Testis (tissue), 2 donors: ENCODE data around the gene ZCCHC2.

Experiments
- POLR2A ChIP-seq: fragments of 450-650 bp; IDR thresholded peaks from one replicate; pipeline ENCODE4 v1.6.1; 2017; ENCODE audit warnings: antibody characterized with exemption, mild to moderate bottlenecking, moderate library complexity
- TF ChIP-seq, protein P1 (sequence below), 3 experiments: fragments of 450-650 bp in 2 of 3; fragments of 200-600 bp in 1 of 3; sonication (generic) in 1 of 3; IDR thresholded peaks; one replicate each; pipeline ENCODE4 v1.5.1; 2016 to 2019; ENCODE audit warnings: antibody characterized with exemption in 3 of 3, mild to moderate bottlenecking in 2 of 3, moderate library complexity in 1 of 3

DNA sequence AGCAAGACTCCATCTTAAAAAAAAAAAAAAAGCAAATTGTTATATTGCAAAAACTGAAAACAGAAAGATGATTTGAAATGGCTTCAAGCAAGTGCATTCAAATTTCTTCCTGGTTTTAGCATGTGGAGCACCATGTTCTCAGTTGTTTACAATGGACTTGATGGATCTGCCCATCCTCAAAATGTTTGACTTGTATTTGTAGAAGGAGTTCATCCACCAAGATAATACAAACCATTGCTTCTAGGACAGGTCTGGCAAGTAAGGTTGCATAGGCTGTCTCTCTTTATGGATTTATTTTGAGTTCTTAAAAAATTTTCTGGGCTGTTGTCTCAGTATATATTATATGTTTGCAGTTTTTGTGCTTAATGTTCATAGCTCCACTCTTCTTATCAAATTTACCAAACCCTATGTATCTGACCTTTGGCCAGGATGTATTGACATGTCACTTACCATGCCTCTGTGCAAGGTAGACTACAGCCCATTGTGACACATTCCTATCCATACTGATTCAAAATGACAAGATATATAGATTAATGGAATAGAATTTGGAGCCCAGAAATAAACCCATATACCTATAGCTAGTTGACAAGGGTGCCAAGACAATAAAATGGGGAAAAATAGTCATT, 21.7 kb upstream of the ZCCHC2 start:
- TF ChIP-seq, protein P1, sequence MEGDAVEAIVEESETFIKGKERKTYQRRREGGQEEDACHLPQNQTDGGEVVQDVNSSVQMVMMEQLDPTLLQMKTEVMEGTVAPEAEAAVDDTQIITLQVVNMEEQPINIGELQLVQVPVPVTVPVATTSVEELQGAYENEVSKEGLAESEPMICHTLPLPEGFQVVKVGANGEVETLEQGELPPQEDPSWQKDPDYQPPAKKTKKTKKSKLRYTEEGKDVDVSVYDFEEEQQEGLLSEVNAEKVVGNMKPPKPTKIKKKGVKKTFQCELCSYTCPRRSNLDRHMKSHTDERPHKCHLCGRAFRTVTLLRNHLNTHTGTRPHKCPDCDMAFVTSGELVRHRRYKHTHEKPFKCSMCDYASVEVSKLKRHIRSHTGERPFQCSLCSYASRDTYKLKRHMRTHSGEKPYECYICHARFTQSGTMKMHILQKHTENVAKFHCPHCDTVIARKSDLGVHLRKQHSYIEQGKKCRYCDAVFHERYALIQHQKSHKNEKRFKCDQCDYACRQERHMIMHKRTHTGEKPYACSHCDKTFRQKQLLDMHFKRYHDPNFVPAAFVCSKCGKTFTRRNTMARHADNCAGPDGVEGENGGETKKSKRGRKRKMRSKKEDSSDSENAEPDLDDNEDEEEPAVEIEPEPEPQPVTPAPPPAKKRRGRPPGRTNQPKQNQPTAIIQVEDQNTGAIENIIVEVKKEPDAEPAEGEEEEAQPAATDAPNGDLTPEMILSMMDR (IDR thresholded peaks at IDR 0.05), result no peak
- TF ChIP-seq POLR2A, result no peak
